Keratinocyte (primary cell): ENCODE results near the gene DES. TPM values are rescaled to one million over a fixed set of nuclear protein-coding genes. Genes with fewer than 3 reads are reported as not detected.

Experiments
- DNase-seq: peaks from one replicate; pipeline ENCODE4 v3.0.0-alpha.2; 2011; ENCODE audit warnings: low read depth, missing footprints, low spot score
- FAIRE-seq: peaks from 2 replicates; lab custom pipeline; 2011; peaks lifted over from hg19 to GRCh38; lab: Jason Lieb, UNC
- H2AFZ ChIP-seq: 2 replicates; pipeline ENCODE4 v1.6.0; 2012; ENCODE audit warnings: low read length, control low read depth, inconsistent platforms; ENCODE audit not compliant: control insufficient read depth
- H3K27ac ChIP-seq: 2 replicates; pipeline ENCODE4 v1.5.1; 2011; ENCODE audit warnings: low read length; ENCODE audit not compliant: control insufficient read depth, insufficient read depth
- H3K27me3 ChIP-seq: 3 replicates; pipeline ENCODE4 v1.6.0; 2011; ENCODE audit warnings: low read length; ENCODE audit not compliant: control insufficient read depth, insufficient read depth; ENCODE audit errors: extremely low read depth
- H3K36me3 ChIP-seq, 2 experiments: 2 replicates in 1 of 2; 3 replicates in 1 of 2; pipeline ENCODE4 v1.5.1; 2011; ENCODE audit warnings: low read length in 2 of 2, mild to moderate bottlenecking in 1 of 2; ENCODE audit not compliant: control insufficient read depth in 2 of 2, insufficient read depth in 2 of 2; ENCODE audit errors: extremely low read depth in 1 of 2
- H3K4me1 ChIP-seq: 3 replicates; pipeline ENCODE4 v1.5.1; 2011; ENCODE audit warnings: low read length; ENCODE audit not compliant: control insufficient read depth, insufficient read depth; ENCODE audit errors: extremely low read depth
- H3K4me2 ChIP-seq: 3 replicates; pipeline ENCODE4 v1.6.0; 2011; ENCODE audit warnings: low read depth, low read length; ENCODE audit not compliant: control insufficient read depth, insufficient read depth; ENCODE audit errors: extremely low read depth
- H3K4me3 ChIP-seq, 3 experiments: fragments of 200-600 bp in 1 of 3; sonication (generic) in 1 of 3; 2 replicates in 2 of 3; 3 replicates in 1 of 3; pipeline ENCODE4 v1.5.1; 2011 to 2016; ENCODE audit warnings: low read length in 3 of 3, mild to moderate bottlenecking in 3 of 3, control low read depth in 2 of 3, inconsistent platforms in 1 of 3, low read depth in 1 of 3, mixed read lengths in 1 of 3, mixed run types in 1 of 3, moderate library complexity in 1 of 3; ENCODE audit not compliant: control insufficient read depth in 2 of 3, insufficient read depth in 2 of 3; ENCODE audit errors: extremely low read depth in 1 of 3
- H3K79me2 ChIP-seq: 2 replicates; pipeline ENCODE4 v1.6.0; 2012; ENCODE audit warnings: low read length; ENCODE audit not compliant: control insufficient read depth, insufficient read depth
- H3K9ac ChIP-seq: 3 replicates; pipeline ENCODE4 v1.6.0; 2011; ENCODE audit warnings: low read length; ENCODE audit not compliant: control insufficient read depth, insufficient read depth; ENCODE audit errors: extremely low read depth
- H3K9me1 ChIP-seq: 3 replicates; pipeline ENCODE4 v1.6.0; 2011; ENCODE audit warnings: low read length; ENCODE audit not compliant: control insufficient read depth, insufficient read depth; ENCODE audit errors: extremely low read depth
- H3K9me3 ChIP-seq: 2 replicates; pipeline ENCODE4 v1.5.1; 2012; ENCODE audit warnings: low read depth, low read length; ENCODE audit not compliant: control insufficient read depth
- H4K20me1 ChIP-seq: 3 replicates; pipeline ENCODE4 v1.6.0; 2011; ENCODE audit warnings: low read length; ENCODE audit not compliant: control insufficient read depth, insufficient read depth; ENCODE audit errors: extremely low read depth
- EZH2 ChIP-seq: IDR thresholded peaks from one replicate; pipeline ENCODE4 v1.6.1; 2012; ENCODE audit warnings: inconsistent platforms, mild to moderate bottlenecking, low read length, moderate library complexity
- dilution Hi-C: fragments of 300-500 bp; cut with MboI; formaldehyde crosslinking; loops from one replicate; pipeline ENCODE4 v1.7.0; 2020; ENCODE audit warnings: low sequenced_read_pairs; ENCODE audit not compliant: extremely low pct_ligation_motif_present
- polyA plus RNA-seq, 5 experiments: library from polyadenylated mRNA; depleted of rRNA in 3 of 5; stranded (reverse) in 3 of 5; stranded (forward) in 1 of 5; unstranded in 1 of 5; fragments of >200 nt; gene quantifications; 1 replicate in 1 of 5; 2 replicates in 3 of 5; 3 replicates in 1 of 5; pipeline versions ENCODE4 v1.2.1 to v1.2.3, GENCODE V29; 2011 to 2012; ENCODE audit warnings: missing spikeins in 2 of 5, low read depth in 1 of 5, low replicate concordance in 1 of 5
- TF ChIP-seq, protein P1 (sequence below), 3 experiments: IDR thresholded peaks in 1 of 3; conservative IDR thresholded peaks in 1 of 3; optimal IDR thresholded peaks in 1 of 3; 2 replicates in 2 of 3; 3 replicates in 1 of 3; pipeline versions ENCODE3 to v1.5.1; 2011; ENCODE audit warnings: low read length in 3 of 3, mild to moderate bottlenecking in 3 of 3, moderate library complexity in 2 of 3, control low read depth in 1 of 3, inconsistent platforms in 1 of 3; ENCODE audit not compliant: insufficient read depth in 2 of 3; ENCODE audit errors: extremely low read depth in 1 of 3

The DES gene
- polyA plus RNA-seq, 1 donor (not counting 4 experiments of a cell fraction or from before 2014, with no cell fraction given): not detected

DNA sequence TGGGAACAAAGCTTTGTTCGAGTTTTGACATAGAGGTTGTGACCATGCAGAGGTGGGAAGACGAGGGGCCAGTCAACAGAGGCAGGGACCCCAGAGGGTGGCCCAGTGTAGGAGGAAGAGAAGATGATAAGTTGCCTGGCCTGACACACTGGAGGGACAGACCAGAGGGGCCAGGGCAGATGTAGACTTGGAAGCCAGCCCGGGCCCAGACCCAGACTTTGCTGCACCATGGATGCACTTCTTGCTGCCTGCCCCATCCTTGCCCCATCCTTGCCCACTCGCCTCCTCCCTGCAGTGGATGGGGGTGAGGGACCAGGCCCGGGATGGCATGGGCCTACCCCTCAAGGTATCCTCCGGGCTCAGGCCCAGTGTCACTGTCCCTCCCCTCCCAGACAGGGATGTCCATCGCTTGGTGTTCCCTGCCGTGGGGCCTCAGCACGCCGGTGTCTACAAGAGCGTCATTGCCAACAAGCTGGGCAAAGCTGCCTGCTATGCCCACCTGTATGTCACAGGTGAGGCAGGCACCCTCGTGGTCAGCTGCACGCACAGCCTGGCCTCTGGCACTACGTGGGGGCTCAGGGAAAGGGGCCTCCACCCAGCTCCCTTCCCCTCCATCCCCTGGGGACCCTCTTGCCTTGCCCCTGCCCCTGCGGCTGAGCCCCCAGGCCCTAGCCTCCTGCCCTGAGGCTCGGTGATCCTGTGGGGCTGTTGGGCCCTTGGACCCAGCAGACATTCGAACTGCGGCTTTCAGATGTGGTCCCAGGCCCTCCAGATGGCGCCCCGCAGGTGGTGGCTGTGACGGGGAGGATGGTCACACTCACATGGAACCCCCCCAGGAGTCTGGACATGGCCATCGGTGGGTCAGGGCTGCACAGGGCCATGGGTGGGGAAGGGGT lies 53.5 kb downstream of the DES start:
- peaks cover 12% of the 10 kb centered on the region for H3K4me1 ChIP-seq
- dilution Hi-C loops: no loop called here
- TF ChIP-seq EZH2: no peak
- TF ChIP-seq, protein P1, sequence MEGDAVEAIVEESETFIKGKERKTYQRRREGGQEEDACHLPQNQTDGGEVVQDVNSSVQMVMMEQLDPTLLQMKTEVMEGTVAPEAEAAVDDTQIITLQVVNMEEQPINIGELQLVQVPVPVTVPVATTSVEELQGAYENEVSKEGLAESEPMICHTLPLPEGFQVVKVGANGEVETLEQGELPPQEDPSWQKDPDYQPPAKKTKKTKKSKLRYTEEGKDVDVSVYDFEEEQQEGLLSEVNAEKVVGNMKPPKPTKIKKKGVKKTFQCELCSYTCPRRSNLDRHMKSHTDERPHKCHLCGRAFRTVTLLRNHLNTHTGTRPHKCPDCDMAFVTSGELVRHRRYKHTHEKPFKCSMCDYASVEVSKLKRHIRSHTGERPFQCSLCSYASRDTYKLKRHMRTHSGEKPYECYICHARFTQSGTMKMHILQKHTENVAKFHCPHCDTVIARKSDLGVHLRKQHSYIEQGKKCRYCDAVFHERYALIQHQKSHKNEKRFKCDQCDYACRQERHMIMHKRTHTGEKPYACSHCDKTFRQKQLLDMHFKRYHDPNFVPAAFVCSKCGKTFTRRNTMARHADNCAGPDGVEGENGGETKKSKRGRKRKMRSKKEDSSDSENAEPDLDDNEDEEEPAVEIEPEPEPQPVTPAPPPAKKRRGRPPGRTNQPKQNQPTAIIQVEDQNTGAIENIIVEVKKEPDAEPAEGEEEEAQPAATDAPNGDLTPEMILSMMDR (optimal IDR thresholded peaks at IDR 0.05 in 1 of 3, IDR thresholded peaks at IDR 0.05 in 1 of 3, conservative IDR thresholded peaks at IDR 0.05 in 1 of 3; ENCODE audit: extremely low read depth in 1 of 3, insufficient read depth in 2 of 3, low read length in 3 of 3): no peak
- H3K27ac ChIP-seq: no peak overlapping the region
- no peaks in the 10 kb centered on the region for H3K9me1 ChIP-seq
- no peak overlapping the region for H3K9ac ChIP-seq
- DNase-seq (no peak), FAIRE-seq (no peak)
- H3K79me2 ChIP-seq: no peaks in the 10 kb centered on the region
- no peaks in the 10 kb centered on the region for H3K27me3 ChIP-seq
- peaks cover 3 to 8% of the 10 kb centered on the region in 2 experiments for H3K36me3 ChIP-seq
- H3K9me3 ChIP-seq: no peaks in the 10 kb centered on the region
- H3K4me3 ChIP-seq: no peak overlapping the region
- H2AFZ ChIP-seq: no peak overlapping the region
- no peaks in the 10 kb centered on the region for H4K20me1 ChIP-seq
- no peak overlapping the region for H3K4me2 ChIP-seq

DNA sequence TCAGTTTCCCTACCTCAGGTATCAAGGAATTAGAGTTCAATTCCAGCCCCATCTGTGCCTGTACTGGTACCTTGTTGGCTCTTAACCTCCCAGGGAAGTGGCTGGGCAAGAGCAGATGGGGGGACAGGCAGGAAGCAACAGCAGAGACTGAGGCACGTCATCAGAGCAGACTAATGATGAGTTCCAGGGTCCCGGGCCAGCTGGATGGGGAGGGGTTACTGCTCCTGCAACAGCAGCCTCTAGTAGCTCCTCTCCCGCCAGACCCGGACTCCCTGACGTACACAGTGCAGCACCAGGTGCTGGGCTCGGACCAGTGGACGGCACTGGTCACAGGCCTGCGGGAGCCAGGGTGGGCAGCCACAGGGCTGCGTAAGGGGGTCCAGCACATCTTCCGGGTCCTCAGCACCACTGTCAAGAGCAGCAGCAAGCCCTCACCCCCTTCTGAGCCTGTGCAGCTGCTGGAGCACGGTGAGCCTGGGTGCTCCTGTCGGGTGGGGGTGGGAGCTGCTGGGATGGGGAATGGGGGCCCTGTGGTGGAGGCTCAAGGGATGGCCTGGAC lies 54.5 kb downstream of the DES start:
- Histone ChIP-seq H3K9me1 (no peaks in the 10 kb centered on the region), H2AFZ (no peak overlapping the region), H3K9ac (no peak overlapping the region), H3K4me3 (no peak overlapping the region), H3K27me3 (no peaks in the 10 kb centered on the region), H3K4me2 (no peak overlapping the region), H3K36me3 (peaks cover 3 to 10% of the 10 kb centered on the region in 2 experiments), H3K4me1 (peaks cover 8% of the 10 kb centered on the region), H3K27ac (no peak overlapping the region), H4K20me1 (no peaks in the 10 kb centered on the region), H3K79me2 (no peaks in the 10 kb centered on the region), H3K9me3 (no peaks in the 10 kb centered on the region)
- TF ChIP-seq, protein P1 (optimal IDR thresholded peaks at IDR 0.05 in 1 of 3, IDR thresholded peaks at IDR 0.05 in 1 of 3, conservative IDR thresholded peaks at IDR 0.05 in 1 of 3; ENCODE audit: extremely low read depth in 1 of 3, insufficient read depth in 2 of 3, low read length in 3 of 3): no peak
- TF ChIP-seq EZH2: no peak
- no peak for DNase-seq
- no peak for FAIRE-seq
- dilution Hi-C loops: no loop called here
